Activated CD8-positive, alpha-beta memory T cell treated with anti-CD3 and anti-CD28 coated beads, Interleukin-2, amount 50 U/mL, for 24 hours (primary cell): ENCODE measurements around the gene SEC14L3.

ENCODE experiments used
- DNase-seq: peaks from one replicate; pipeline ENCODE4 v3.0.0-alpha.2; 2020; ENCODE audit errors: extremely low read depth

Gene SEC14L3

GRCh38 chr22:30444632-30445437, 27.0 kb downstream of the SEC14L3 start:
- peak; percentile 14 for DNase-seq

- DNase-seq: no peak
Measured at GRCh38 chr22:30441088-30441487, 30.7 kb downstream of the SEC14L3 start.

- no peak for DNase-seq
Measured at GRCh38 chr22:30439836-30440235, 32.0 kb downstream of the SEC14L3 start.

GRCh38 chr22:30439226-30439625, 32.6 kb downstream of the SEC14L3 start:
- no peak for DNase-seq

- no peak for DNase-seq
Measured at GRCh38 chr22:30438559-30438958, 33.3 kb downstream of the SEC14L3 start.

GRCh38 chr22:30436196-30436595, 35.6 kb downstream of the SEC14L3 start:
- DNase-seq: no peak

GRCh38 chr22:30435674-30436126, 36.1 kb downstream of the SEC14L3 start:
- peak; percentile 57 for DNase-seq

- DNase-seq: no peak
Measured at GRCh38 chr22:30434843-30435242, 37.0 kb downstream of the SEC14L3 start.

GRCh38 chr22:30433773-30434172, 38.0 kb downstream of the SEC14L3 start:
- no peak for DNase-seq

- DNase-seq: no peak
Measured at GRCh38 chr22:30433227-30433626, 38.6 kb downstream of the SEC14L3 start.

GRCh38 chr22:30432520-30432919, 39.3 kb downstream of the SEC14L3 start:
- DNase-seq: no peak

GRCh38 chr22:30432096-30432495, 39.7 kb downstream of the SEC14L3 start:
- DNase-seq: no peak

- DNase-seq: no peak
Measured at GRCh38 chr22:30430933-30431332, 40.9 kb downstream of the SEC14L3 start.

- no peak for DNase-seq
Measured at GRCh38 chr22:30429887-30430286, 41.9 kb downstream of the SEC14L3 start.

GRCh38 chr22:30427871-30428270, 43.9 kb downstream of the SEC14L3 start:
- DNase-seq: no peak

GRCh38 chr22:30426388-30427353, 45.1 kb downstream of the SEC14L3 start:
- DNase-seq: peak; percentile 74

GRCh38 chr22:30425616-30426387, 46.0 kb downstream of the SEC14L3 start, which contains the start of gene MTFP1:
MTFP1 (plus strand) TSS chr22:30425768; CDS start chr22:30425880, 112 bp downstream.
- peak; percentile 15 for DNase-seq

- no peak for DNase-seq
Measured at GRCh38 chr22:30425327-30425615, 46.5 kb downstream of the SEC14L3 start.

GRCh38 chr22:30424534-30425326, 47.1 kb downstream of the SEC14L3 start:
- DNase-seq: no peak

GRCh38 chr22:30423959-30424533, 47.8 kb downstream of the SEC14L3 start:
- peak; percentile 96 for DNase-seq
